Mononuclear cell (primary cell): ENCODE results near the gene RHOBTB1. TPM values are rescaled to one million over a fixed set of nuclear protein-coding genes. Genes with fewer than 3 reads are reported as not detected.
"Not testable (repeated sequence)": the region's sequence is repeated elsewhere in the genome, so short reads cannot be mapped to it uniquely, and the experiment has no call there.

ENCODE experiments used
- H3K27me3 ChIP-seq: 2 replicates; pipeline ENCODE4 v1.6.0; 2011; ENCODE audit warnings: low read length, control low read depth; ENCODE audit not compliant: insufficient read depth
- H3K4me1 ChIP-seq: 2 replicates; pipeline ENCODE4 v1.5.1; 2011; ENCODE audit warnings: mild to moderate bottlenecking, low read length, control low read depth; ENCODE audit not compliant: insufficient read depth
- H3K4me3 ChIP-seq: 2 replicates; pipeline ENCODE4 v1.5.1; 2011; ENCODE audit warnings: mild to moderate bottlenecking, low read length, moderate library complexity
- H3K9me3 ChIP-seq: 2 replicates; pipeline ENCODE4 v1.5.1; 2011; ENCODE audit warnings: low read depth, mild to moderate bottlenecking, control low read depth, low read length
- total RNA-seq: library from RNA; depleted of rRNA; stranded (reverse); fragments of >200 nt; gene quantifications from one replicate; pipeline ENCODE4 v1.2.3, GENCODE V29; 2012

RHOBTB1 gene
- total RNA-seq, 1 donor: 4.1 TPM

GRCh38 chr10:60853107-60853506 is 90.9 kb downstream of the RHOBTB1 start:
- Histone ChIP-seq H3K27me3 (no peaks in the 10 kb centered on the region), H3K4me1 (no peaks in the 10 kb centered on the region), H3K9me3 (no peaks in the 10 kb centered on the region), H3K4me3 (no peak overlapping the region)

GRCh38 chr10:60849740-60850139 is 94.2 kb downstream of the RHOBTB1 start:
- H3K4me1 ChIP-seq: no peaks in the 10 kb centered on the region
- H3K27me3 ChIP-seq: no peaks in the 10 kb centered on the region
- H3K4me3 ChIP-seq: no peak overlapping the region
- no peaks in the 10 kb centered on the region for H3K9me3 ChIP-seq

GRCh38 chr10:60849217-60849616 is 94.8 kb downstream of the RHOBTB1 start:
- H3K4me1 ChIP-seq: no peaks in the 10 kb centered on the region
- H3K27me3 ChIP-seq: no peaks in the 10 kb centered on the region
- no peaks in the 10 kb centered on the region for H3K9me3 ChIP-seq
- no peak overlapping the region for H3K4me3 ChIP-seq

- Histone ChIP-seq H3K27me3 (no peaks in the 10 kb centered on the region), H3K4me3 (no peak overlapping the region), H3K9me3 (no peaks in the 10 kb centered on the region), H3K4me1 (no peaks in the 10 kb centered on the region)
Observed at GRCh38 chr10:60848680-60849079, 95.3 kb downstream of the RHOBTB1 start.

DNA sequence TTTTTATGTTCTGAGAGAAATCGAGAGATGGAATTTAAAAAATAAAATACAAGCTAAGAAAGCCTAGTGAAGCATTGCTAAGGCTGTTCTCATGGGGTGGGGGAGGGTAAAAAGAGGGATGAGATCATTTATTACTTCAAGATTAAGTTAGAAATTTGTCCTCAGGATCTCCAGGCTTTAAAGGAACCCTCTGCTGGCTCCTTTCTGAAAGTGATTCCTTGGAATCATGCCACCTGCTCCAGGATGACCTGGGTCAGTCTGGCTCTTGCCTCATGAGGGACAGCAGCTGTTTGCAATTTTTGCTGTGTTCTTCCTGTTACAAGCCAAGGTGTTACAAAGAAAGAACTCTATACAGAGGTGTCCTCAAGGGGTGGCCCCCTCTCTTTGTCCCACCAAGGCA is 95.9 kb downstream of the RHOBTB1 start:
- Histone ChIP-seq H3K4me1 (no peaks in the 10 kb centered on the region), H3K4me3 (no peak overlapping the region), H3K27me3 (no peaks in the 10 kb centered on the region), H3K9me3 (no peaks in the 10 kb centered on the region)

- H3K4me1 ChIP-seq: no peaks in the 10 kb centered on the region
- H3K9me3 ChIP-seq: no peaks in the 10 kb centered on the region
- no peak overlapping the region for H3K4me3 ChIP-seq
- H3K27me3 ChIP-seq: no peaks in the 10 kb centered on the region
Observed at GRCh38 chr10:60846173-60846572, 97.8 kb downstream of the RHOBTB1 start.

DNA sequence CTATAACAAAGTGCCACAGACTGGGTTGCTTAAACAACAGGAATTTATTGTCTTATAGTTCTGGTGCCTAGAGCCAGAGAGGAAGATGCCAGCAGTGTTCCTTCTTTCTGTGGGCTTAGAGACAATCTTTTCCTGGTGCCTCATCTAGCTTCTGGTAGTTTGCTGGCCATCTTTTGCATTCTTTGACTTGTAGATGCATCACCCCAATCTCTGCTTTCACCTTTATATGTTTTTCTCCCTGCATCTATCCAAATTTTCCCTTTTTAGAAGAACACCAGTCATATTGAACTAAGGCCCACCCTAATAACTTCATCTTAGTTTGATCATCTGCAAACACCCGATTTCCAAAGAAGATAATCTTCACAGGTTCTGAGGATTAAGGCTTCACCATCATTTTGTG is 98.9 kb downstream of the RHOBTB1 start:
- H3K4me1 ChIP-seq: no peaks in the 10 kb centered on the region
- no peak overlapping the region for H3K4me3 ChIP-seq
- no peaks in the 10 kb centered on the region for H3K27me3 ChIP-seq
- no peaks in the 10 kb centered on the region for H3K9me3 ChIP-seq

DNA sequence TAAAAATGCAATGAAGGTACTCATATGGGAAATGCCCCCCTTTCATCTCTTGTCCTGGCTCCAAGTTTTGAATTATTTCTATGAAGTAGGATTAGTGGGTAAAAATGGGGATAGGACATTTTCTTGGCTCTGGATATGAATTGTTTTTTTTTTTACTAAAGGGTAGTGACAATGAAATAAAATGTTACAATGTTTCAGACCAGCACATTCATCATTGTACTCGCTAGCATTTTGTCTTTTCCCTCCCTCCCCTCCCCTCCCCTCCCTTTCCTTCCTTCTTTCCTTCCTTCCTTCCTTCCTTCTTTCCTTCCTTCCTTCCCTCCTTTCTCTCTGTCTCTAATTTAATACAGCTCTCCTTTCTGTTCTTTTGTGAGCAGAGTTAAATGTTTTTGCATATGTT is 101.3 kb downstream of the RHOBTB1 start:
- H3K27me3 ChIP-seq: no peaks in the 10 kb centered on the region

DNA sequence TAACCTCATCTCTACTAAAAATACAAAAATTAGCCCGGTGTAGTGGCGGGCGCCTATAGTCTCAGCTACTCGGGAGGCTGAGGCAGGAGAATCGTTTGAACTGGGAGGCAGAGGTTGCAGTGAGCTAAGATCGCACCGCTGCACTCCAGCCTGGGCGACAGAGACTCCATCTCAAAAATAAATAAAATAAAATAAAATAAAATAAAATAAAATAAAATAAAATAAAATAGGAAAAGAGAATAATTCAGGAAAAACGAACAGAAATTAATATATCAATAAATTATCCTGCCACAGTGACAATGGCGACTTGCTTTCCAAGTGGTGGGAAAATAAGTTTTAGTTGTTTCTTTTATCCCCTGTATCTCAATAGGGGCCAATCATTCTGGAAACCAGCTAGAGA is 102.8 kb downstream of the RHOBTB1 start:
- not testable (repeated sequence) for H3K4me1 ChIP-seq, H3K9me3 ChIP-seq, H3K27me3 ChIP-seq, H3K4me3 ChIP-seq

More for the DNA sequence above, 101.3 kb downstream of the RHOBTB1 start:
- H3K4me3 ChIP-seq: no peak overlapping the region
- H3K9me3 ChIP-seq: no peaks in the 10 kb centered on the region
- no peaks in the 10 kb centered on the region for H3K4me1 ChIP-seq

GRCh38 chr10:60835049-60835448 is 108.9 kb downstream of the RHOBTB1 start:
- Histone ChIP-seq H3K4me3 (no peak overlapping the region), H3K27me3 (no peaks in the 10 kb centered on the region), H3K4me1 (no peaks in the 10 kb centered on the region), H3K9me3 (no peaks in the 10 kb centered on the region)

- Histone ChIP-seq H3K4me3 (no peak overlapping the region), H3K4me1 (no peaks in the 10 kb centered on the region), H3K9me3 (no peaks in the 10 kb centered on the region), H3K27me3 (no peaks in the 10 kb centered on the region)
Observed at GRCh38 chr10:60834401-60834800, 109.6 kb downstream of the RHOBTB1 start.

- not testable (repeated sequence) for H3K4me3 ChIP-seq, H3K27me3 ChIP-seq, H3K4me1 ChIP-seq, H3K9me3 ChIP-seq
Observed at GRCh38 chr10:60832136-60832535, 111.8 kb downstream of the RHOBTB1 start.

DNA sequence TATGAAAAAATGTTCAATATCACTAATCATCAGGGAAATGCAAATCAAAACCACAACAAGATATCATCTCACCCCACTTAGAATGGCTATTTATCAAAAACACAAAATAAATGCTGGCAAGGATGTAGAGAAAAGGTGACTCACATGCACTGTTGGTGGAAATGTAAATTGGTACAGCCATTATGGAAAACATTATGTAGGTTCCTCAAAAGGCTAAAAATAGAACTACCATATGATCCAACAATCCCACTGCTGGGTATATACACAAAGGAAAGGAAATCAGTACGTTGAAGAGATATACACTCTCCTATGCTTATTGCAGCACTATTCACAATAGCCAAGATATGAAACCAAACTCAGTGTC is 115.5 kb downstream of the RHOBTB1 start:
- Histone ChIP-seq H3K4me1 (no peaks in the 10 kb centered on the region), H3K9me3 (no peaks in the 10 kb centered on the region), H3K4me3 (no peak overlapping the region), H3K27me3 (no peaks in the 10 kb centered on the region)

DNA sequence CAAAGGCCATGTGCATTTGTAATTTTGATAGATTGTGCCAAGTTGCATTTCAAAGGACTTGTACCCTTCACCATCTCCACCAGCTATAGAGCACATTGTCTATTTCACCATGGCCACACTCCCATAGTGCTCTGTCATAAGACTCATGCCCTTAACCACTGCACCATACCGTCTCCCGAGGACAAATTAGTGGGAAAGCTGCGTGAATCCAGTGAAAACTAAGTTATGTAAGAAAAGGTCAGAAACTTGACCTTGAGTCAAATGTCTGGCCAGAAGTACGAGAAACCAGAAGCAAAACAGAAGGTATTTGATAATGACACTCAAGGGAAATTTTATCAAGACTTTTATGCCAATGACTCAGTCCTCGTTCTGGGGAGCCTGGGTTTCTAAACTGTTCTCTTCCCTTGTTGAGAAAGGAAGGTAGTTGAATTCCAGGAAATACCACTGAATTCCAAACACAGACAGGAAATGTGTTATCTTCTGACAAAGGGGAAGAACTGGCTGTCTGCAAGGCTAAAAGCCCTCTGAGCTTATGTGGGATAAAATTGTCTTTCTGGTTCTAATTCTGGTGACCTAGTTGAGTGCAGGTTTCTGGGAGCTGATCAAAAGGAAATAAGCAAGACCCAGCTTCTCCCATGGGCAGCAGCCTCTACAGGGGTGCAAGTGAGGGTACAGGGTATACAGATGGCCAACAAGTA is 116.0 kb downstream of the RHOBTB1 start:
- Histone ChIP-seq H3K9me3 (no peaks in the 10 kb centered on the region), H3K4me3 (no peak overlapping the region), H3K27me3 (no peaks in the 10 kb centered on the region), H3K4me1 (no peaks in the 10 kb centered on the region)

DNA sequence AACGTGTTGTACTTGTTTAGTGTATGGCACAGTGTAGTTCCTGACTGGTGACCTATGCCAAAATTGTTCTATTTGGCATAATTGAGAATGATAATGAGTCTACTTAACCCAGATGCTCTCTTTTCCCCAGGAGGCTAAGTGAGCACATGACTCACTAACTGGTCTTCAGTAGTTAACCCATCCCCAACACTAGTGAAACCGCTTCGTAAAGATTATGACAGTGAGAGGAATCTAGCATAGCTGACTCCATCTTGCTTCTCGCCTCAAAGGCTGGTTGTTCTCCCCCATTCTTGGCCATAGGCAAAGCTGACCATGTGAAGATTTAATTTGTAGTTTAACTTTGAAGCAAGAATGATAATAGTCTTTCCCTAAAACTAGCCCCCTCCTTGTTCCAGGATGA is 118.5 kb downstream of the RHOBTB1 start:
- Histone ChIP-seq H3K4me1 (no peaks in the 10 kb centered on the region), H3K9me3 (no peaks in the 10 kb centered on the region), H3K27me3 (no peaks in the 10 kb centered on the region), H3K4me3 (no peak overlapping the region)

- no peaks in the 10 kb centered on the region for H3K4me1 ChIP-seq
- H3K27me3 ChIP-seq: no peaks in the 10 kb centered on the region
- H3K4me3 ChIP-seq: no peak overlapping the region
- no peaks in the 10 kb centered on the region for H3K9me3 ChIP-seq
Observed at GRCh38 chr10:60823324-60823723, 120.7 kb downstream of the RHOBTB1 start.
